K562 (cell line): ENCODE measurements around the gene TOGARAM2.

ENCODE experiments used
- CTCF ChIP-seq, 3 experiments: IDR thresholded peaks in 2 of 3; conservative IDR thresholded peaks in 1 of 3; 2 replicates each; pipeline ENCODE4 v1.5.1; 2011 to 2012; ENCODE audit warnings: low read length in 3 of 3, mild to moderate bottlenecking in 3 of 3, control low read depth in 2 of 3, improper control_type of control experiment in 1 of 3, inconsistent platforms in 1 of 3, low read depth in 1 of 3, mixed read lengths in 1 of 3, moderate library complexity in 1 of 3; ENCODE audit not compliant: insufficient read depth in 2 of 3
- DACH1 ChIP-seq: fragments of 450-650 bp; IDR thresholded peaks from 2 replicates; pipeline ENCODE4 v1.6.1; 2018; ENCODE audit not compliant: partially characterized antibody
- DPF2 ChIP-seq: fragments of 450-650 bp; IDR thresholded peaks from 2 replicates; pipeline ENCODE4 v1.6.1; 2016
- FOXM1 ChIP-seq, 2 experiments: fragments of 450-650 bp in 1 of 2; sonication (generic) in 1 of 2; formaldehyde crosslinking in 1 of 2; IDR thresholded peaks; 2 replicates each; pipeline versions ENCODE4 v1.6.1 to v1.9.0; 2017 to 2022; ENCODE audit warnings: low read depth in 2 of 2, mild to moderate bottlenecking in 2 of 2, missing genetic modification reagents in 1 of 2, moderate library complexity in 1 of 2
- JUN ChIP-seq, 2 experiments: sonication (generic) in 1 of 2; formaldehyde crosslinking in 1 of 2; IDR thresholded peaks; 2 replicates each; pipeline versions ENCODE4 v1.6.1 to v1.8.0; 2012 to 2022; ENCODE audit warnings: borderline replicate concordance in 2 of 2, mild to moderate bottlenecking in 2 of 2, improper control_type of control experiment in 1 of 2, low read depth in 1 of 2, low read length in 1 of 2, missing genetic modification reagents in 1 of 2
- USF1 ChIP-seq: sonication (generic); formaldehyde crosslinking; IDR thresholded peaks from 2 replicates; pipeline ENCODE4 v1.9.0; 2022; ENCODE audit warnings: mild to moderate bottlenecking, missing genetic modification reagents
- YY1 ChIP-seq, 3 experiments: IDR thresholded peaks; 2 replicates each; pipeline ENCODE4 v1.6.1; 2011; ENCODE audit warnings: low read length in 2 of 3, mild to moderate bottlenecking in 2 of 3, moderate library complexity in 2 of 3, borderline replicate concordance in 1 of 3, control low read depth in 1 of 3, low read depth in 1 of 3; ENCODE audit not compliant: insufficient read depth in 3 of 3, insufficient replicate concordance in 2 of 3, control insufficient read depth in 1 of 3, insufficient read length in 1 of 3; ENCODE audit errors: extremely low read depth in 1 of 3
- ZBTB49 ChIP-seq: sonication (generic); formaldehyde crosslinking; IDR thresholded peaks from 2 replicates; pipeline ENCODE4 v1.8.0; 2022; ENCODE audit warnings: missing genetic modification reagents, mild to moderate bottlenecking, borderline replicate concordance
- ZMIZ1 ChIP-seq, 2 experiments: fragments of 150-350 bp in 1 of 2; IDR thresholded peaks; 2 replicates each; pipeline ENCODE4 v1.6.1; 2012 to 2016; ENCODE audit warnings: low read depth in 2 of 2, low read length in 2 of 2, mild to moderate bottlenecking in 1 of 2, moderate library complexity in 1 of 2
- ZNF134 ChIP-seq: fragments of 250-450 bp; sonication (Bioruptor Pico); conservative IDR thresholded peaks from 2 replicates; pipeline ENCODE4 v1.4.0; 2020
- ZNF165 ChIP-seq: fragments of 250-450 bp; sonication (Bioruptor Pico); IDR thresholded peaks from 2 replicates; pipeline ENCODE4 v1.4.0; 2020; ENCODE audit warnings: borderline replicate concordance
- ZNF57 ChIP-seq: fragments of 450-650 bp; formaldehyde crosslinking; IDR thresholded peaks from 2 replicates; pipeline ENCODE4 v1.4.0; 2020; ENCODE audit warnings: mild to moderate bottlenecking, moderate library complexity
- TF ChIP-seq, protein P1 (sequence below): fragments of 450-650 bp; IDR thresholded peaks from one replicate; pipeline ENCODE4 v1.6.1; 2018; ENCODE audit warnings: mild to moderate bottlenecking, moderate library complexity; ENCODE audit not compliant: partially characterized antibody

DNA sequence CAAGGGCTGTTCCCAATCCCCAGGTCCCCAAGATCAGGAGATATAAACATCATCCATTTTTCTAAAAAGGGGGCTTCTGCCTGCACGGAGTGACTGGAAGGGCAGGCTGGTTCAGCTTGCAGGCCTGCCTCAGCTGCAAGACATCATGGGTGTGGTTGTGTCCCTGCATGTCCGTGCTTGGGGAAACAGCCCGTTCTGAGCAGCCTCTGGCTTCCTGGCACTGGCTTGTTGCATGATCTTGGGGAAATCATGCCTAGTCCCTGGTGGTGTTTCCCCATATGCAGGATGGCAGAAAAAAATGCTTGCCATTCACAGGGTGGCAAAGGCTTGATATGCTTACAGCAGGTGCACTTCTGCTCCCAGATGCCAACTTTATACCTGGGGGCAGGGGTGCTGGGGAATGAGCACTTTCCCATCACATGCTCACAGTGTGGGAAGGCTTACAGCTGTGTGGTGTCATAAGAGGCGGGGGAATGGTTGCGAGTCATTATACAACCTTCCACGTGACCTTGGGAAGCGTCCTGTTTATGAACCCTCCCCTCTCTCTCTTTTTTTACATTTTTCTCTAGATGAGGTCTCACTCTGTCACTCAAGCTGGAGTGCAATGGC is 86.0 kb downstream of the TOGARAM2 start:
- no peak for TF ChIP-seq ZMIZ1 (IDR thresholded peaks at IDR 0.05; ENCODE audit: low read depth in 2 of 2, low read length in 2 of 2)
- no peak for TF ChIP-seq CTCF (IDR thresholded peaks at IDR 0.05 in 2 of 3, conservative IDR thresholded peaks at IDR 0.05 in 1 of 3; ENCODE audit: insufficient read depth in 2 of 3, low read depth in 1 of 3, low read length in 3 of 3)
- no peak for TF ChIP-seq ZBTB49 (CRISPR knock-in tag)
- TF ChIP-seq, protein P1, sequence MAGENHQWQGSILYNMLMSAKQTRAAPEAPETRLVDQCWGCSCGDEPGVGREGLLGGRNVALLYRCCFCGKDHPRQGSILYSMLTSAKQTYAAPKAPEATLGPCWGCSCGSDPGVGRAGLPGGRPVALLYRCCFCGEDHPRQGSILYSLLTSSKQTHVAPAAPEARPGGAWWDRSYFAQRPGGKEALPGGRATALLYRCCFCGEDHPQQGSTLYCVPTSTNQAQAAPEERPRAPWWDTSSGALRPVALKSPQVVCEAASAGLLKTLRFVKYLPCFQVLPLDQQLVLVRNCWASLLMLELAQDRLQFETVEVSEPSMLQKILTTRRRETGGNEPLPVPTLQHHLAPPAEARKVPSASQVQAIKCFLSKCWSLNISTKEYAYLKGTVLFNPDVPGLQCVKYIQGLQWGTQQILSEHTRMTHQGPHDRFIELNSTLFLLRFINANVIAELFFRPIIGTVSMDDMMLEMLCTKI, result no peak
- no peak for TF ChIP-seq ZNF57 (CRISPR knock-in tag)
- no peak for TF ChIP-seq DACH1
- TF ChIP-seq YY1 (IDR thresholded peaks at IDR 0.05; ENCODE audit: borderline replicate concordance in 1 of 3, control insufficient read depth in 1 of 3, extremely low read depth in 1 of 3, insufficient read depth in 3 of 3, insufficient read length in 1 of 3, insufficient replicate concordance in 2 of 3, low read depth in 1 of 3, low read length in 2 of 3), result no peak
- TF ChIP-seq DPF2, result no peak
- TF ChIP-seq USF1 (CRISPR knock-in tag), result no peak
- no peak for TF ChIP-seq FOXM1 (IDR thresholded peaks at IDR 0.05; ENCODE audit: low read depth)
- TF ChIP-seq FOXM1 (CRISPR knock-in tag; IDR thresholded peaks at IDR 0.05; ENCODE audit: low read depth), result no peak
- no peak for TF ChIP-seq JUN (IDR thresholded peaks at IDR 0.05; ENCODE audit: borderline replicate concordance, low read depth, low read length)
- TF ChIP-seq JUN (CRISPR knock-in tag; IDR thresholded peaks at IDR 0.05; ENCODE audit: borderline replicate concordance), result no peak
- TF ChIP-seq ZNF165, result no peak
- no peak for TF ChIP-seq ZNF134 (CRISPR knock-in tag)
